HG03432 (cell line): ENCODE measurements around the gene CTNND2.
"Not testable (repeated sequence)": the region's sequence is repeated elsewhere in the genome, so short reads cannot be mapped to it uniquely, and the experiment has no call there.

ENCODE experiments used
- ATAC-seq: cut with Tn5 transposase; IDR thresholded peaks from one replicate; pipeline ENCODE4 v1.9.1; 2021; ENCODE audit warnings: mild to moderate bottlenecking, moderate library complexity; ENCODE audit not compliant: unreplicated experiment

The CTNND2 gene

GRCh38 chr5:11494340-11494739 lies 409.9 kb downstream of the CTNND2 start:
- ATAC-seq = no peak

- ATAC-seq = no peak
These were observed 412.7 kb downstream of the CTNND2 start for GRCh38 chr5:11491404-11492075.

GRCh38 chr5:11483630-11484029 lies 420.6 kb downstream of the CTNND2 start:
- no peak for ATAC-seq

DNA sequence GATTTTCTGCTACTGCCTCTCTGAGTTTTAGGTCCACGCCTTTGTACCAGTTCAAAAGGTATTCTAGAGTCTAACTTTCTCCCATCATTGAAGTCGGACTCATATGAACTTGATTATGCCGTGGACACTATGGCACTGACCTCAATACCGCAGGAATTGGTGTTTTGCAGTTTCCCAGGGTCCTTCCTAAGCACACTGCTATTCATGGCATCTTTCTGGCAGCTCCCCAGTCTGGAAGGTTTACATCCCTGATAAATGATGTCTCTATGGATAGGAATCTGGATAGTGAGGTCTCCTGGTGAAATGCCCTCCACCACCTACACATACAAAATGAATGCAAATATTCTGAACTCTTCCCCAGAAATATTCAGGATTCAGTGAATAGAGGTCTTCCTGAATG lies 422.2 kb downstream of the CTNND2 start:
- ATAC-seq = no peak

GRCh38 chr5:11477786-11478185 lies 426.5 kb downstream of the CTNND2 start:
- ATAC-seq = no peak

DNA sequence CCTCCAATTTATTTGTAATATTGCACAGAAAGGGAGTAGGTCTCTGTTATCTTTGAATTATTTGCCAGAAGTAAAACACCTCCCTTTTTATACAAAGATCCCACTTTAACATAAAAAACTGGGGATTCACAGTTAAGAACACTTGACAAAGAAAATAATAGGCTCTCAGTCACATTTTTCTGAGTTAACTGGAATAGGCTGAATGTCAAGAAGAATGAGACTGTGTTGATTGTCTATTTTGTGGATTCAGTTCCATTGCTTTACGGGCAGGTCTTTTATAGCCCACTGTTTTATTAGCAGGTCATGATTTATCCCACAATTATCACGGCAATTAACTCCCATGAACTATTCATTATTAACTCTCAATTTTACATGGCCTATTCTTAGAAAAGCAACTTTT lies 427.4 kb downstream of the CTNND2 start:
- no peak for ATAC-seq

- no peak for ATAC-seq
These were observed 435.8 kb downstream of the CTNND2 start for GRCh38 chr5:11468334-11469039.

DNA sequence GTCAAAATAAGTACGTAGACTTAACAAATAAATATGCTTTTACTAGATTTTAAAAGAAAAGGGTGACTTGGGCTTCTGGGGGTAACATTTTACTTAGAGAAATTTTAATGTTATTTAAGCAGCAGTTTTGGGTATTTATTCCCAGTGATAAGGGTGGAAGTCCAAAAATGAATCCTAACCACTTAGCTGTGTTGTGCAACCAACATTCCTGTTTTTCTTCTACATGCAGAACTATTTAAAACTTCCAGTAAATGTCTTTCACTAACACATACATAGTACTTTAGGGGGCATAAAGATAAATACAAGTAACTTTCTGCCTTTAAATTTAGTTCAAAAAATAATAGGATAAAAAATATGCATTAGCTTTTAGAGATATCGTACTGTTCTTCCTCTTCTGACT lies 436.7 kb downstream of the CTNND2 start:
- ATAC-seq = no peak

GRCh38 chr5:11459716-11460115 lies 444.5 kb downstream of the CTNND2 start:
- ATAC-seq = no peak

GRCh38 chr5:11455505-11455904 lies 448.7 kb downstream of the CTNND2 start:
- ATAC-seq = no peak

DNA sequence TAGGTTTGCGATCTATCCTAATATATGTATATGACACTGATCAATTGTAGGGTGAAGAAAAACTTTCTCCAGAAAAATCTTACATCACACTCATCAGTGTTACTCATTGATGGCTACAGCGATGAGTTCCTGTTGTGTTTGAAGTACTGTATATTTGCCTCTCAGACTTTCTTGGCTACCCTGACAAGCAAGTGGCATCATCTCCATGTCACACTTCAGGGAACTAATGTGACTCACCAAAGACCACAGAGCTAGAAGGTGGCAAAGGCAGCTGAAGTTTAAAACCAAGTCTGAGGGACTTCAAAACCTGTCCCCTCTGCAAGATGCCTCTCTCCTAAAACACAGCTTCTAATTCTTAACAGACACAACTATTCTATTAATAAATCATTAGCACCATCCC lies 451.4 kb downstream of the CTNND2 start:
- no peak for ATAC-seq

GRCh38 chr5:11449966-11450365 lies 454.3 kb downstream of the CTNND2 start:
- ATAC-seq = no peak

DNA sequence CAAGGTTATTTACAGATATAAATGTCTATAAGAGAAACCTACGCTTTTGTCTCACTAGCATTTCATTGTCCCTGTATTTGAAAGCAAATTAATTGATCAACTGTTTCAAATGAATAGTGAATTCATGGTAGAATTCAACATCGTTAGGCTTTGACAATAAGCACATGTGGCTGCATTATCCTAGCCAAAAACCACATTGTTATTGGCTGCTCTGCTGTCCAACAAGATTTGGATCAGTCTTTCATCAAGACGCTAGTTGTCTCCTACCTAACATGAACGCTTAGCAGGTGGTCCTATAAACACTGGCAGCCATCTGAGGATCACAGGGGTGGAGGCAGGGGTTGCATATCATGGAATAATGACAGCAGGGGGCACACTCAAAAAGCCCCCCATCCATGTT lies 455.0 kb downstream of the CTNND2 start:
- ATAC-seq = no peak

DNA sequence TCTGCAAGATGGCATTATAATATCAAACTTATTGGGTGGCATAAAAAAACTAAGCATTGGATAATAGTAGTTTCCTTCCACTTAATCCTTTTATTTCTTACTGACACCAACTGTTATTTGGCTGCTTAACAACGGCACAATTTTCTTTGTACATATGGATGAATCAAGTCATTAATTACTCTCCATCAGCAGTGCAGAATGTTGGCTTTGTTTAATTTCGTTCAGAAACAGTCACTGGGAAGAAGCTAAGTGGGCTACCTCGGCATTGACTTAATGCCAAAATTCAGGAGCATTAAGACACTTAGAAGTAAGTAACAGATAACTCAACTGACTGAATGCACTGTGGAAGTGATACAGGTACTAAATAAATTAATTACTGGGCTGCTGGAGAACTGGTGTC lies 460.4 kb downstream of the CTNND2 start:
- no peak for ATAC-seq

DNA sequence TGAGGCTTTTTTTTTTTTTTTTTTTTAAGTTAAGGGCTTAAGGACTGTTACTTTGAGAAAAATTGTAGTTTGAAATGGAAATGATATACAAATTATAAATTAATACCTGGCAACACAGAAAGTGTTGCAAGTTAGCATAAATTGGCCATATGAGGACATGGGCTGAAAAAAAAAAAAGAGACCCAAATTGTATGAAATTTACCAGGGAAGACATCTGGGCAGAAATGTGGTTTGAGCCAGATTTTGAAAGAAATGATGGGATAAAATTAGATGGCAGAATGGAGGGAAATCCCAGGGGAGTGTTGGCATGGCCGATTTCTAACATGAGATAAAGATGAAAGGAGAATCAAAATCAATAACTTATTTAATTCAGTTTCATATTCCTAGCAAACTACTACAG lies 472.1 kb downstream of the CTNND2 start:
- ATAC-seq = no peak

GRCh38 chr5:11429254-11429653 lies 475.0 kb downstream of the CTNND2 start:
- no peak for ATAC-seq

GRCh38 chr5:11427569-11427968 lies 476.7 kb downstream of the CTNND2 start:
- no peak for ATAC-seq

DNA sequence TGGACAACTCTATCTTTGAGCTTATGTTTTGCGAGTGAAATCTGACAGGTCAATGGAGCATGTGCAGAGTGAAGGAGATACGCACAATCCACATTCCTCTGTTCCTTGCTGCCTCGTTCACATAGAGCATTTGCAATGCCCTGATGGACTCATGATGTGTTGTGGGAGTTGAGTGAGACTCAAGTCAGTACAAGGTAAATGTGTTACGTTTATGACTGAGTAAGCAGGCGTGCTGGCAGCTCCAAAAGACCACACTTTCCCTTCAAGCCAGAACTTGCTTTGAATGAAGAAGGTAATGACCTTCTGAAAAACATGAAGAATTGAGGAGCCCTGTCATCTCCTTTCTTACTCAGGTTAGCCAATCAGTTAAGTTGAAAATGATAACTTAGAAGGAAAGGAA lies 477.8 kb downstream of the CTNND2 start:
- no peak for ATAC-seq

GRCh38 chr5:11422342-11422741 lies 481.9 kb downstream of the CTNND2 start:
- ATAC-seq = no peak

GRCh38 chr5:11420969-11421368 lies 483.3 kb downstream of the CTNND2 start:
- ATAC-seq = no peak

GRCh38 chr5:11415751-11416150 lies 488.5 kb downstream of the CTNND2 start:
- no peak for ATAC-seq

- not testable (repeated sequence) for ATAC-seq
These were observed 489.5 kb downstream of the CTNND2 start for GRCh38 chr5:11414732-11415131.

- ATAC-seq = no peak
These were observed 492.6 kb downstream of the CTNND2 start for GRCh38 chr5:11411621-11412020.
